ENCODE data around the gene TTC7B. TPM values are rescaled to one million over a fixed set of nuclear protein-coding genes. Genes with fewer than 3 reads are reported as not detected.

Gene TTC7B
- total RNA-seq, 1 donor from 2014 or later, result 40.4 TPM

- Mint-ChIP-seq H3K36me3 (peaks cover 3% of the 10 kb centered on the region), H3K4me1 (ENCODE audit: unreplicated experiment) (peaks cover 40% of the 10 kb centered on the region), H3K27me3 (no peaks in the 10 kb centered on the region), H3K27ac (peak overlapping the region; percentile 89), H3K4me3 (no peak overlapping the region), H3K9me3 (no peaks in the 10 kb centered on the region)
- TF ChIP-seq, protein P1, sequence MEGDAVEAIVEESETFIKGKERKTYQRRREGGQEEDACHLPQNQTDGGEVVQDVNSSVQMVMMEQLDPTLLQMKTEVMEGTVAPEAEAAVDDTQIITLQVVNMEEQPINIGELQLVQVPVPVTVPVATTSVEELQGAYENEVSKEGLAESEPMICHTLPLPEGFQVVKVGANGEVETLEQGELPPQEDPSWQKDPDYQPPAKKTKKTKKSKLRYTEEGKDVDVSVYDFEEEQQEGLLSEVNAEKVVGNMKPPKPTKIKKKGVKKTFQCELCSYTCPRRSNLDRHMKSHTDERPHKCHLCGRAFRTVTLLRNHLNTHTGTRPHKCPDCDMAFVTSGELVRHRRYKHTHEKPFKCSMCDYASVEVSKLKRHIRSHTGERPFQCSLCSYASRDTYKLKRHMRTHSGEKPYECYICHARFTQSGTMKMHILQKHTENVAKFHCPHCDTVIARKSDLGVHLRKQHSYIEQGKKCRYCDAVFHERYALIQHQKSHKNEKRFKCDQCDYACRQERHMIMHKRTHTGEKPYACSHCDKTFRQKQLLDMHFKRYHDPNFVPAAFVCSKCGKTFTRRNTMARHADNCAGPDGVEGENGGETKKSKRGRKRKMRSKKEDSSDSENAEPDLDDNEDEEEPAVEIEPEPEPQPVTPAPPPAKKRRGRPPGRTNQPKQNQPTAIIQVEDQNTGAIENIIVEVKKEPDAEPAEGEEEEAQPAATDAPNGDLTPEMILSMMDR (conservative IDR thresholded peaks at IDR 0.05), result no peak
- DNase-seq (ENCODE audit: extremely low spot score, unreplicated experiment), result no peak
Observed at GRCh38 chr14:90625445-90625844, 190.8 kb downstream of the TTC7B start.

GRCh38 chr14:90624732-90625400, 191.4 kb downstream of the TTC7B start:
- no peak for DNase-seq (ENCODE audit: extremely low spot score, unreplicated experiment)
- Mint-ChIP-seq H3K27ac (peak overlapping the region; percentile 89), H3K4me1 (ENCODE audit: unreplicated experiment) (peaks cover 40% of the 10 kb centered on the region), H3K36me3 (peaks cover 3% of the 10 kb centered on the region), H3K4me3 (peak overlapping the region; percentile 63), H3K9me3 (no peaks in the 10 kb centered on the region), H3K27me3 (no peaks in the 10 kb centered on the region)
- TF ChIP-seq, protein P1 (conservative IDR thresholded peaks at IDR 0.05), result no peak

DNA sequence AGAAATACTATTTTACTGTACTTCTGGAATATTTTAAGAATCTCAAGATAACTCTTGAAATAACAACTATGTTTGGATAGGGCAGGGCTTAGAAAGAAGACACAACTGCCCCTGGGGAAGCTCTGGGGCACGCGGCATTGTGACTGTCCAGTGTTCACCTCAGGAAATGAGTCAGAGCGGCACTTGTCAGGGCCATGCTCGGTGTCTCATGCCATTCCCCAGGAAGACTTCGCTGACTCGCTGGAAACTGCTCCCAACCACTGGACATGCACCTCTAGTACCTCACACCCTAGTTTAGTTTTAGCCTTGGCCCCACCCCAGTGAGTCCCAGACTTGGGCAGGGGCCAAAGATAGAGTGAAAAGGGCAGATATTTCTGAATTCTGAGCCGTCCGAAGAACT, 192.0 kb downstream of the TTC7B start:
- Mint-ChIP-seq H3K27ac (peak overlapping the region; percentile 89), H3K4me1 (ENCODE audit: unreplicated experiment) (peaks cover 37% of the 10 kb centered on the region), H3K4me3 (no peak overlapping the region), H3K9me3 (no peaks in the 10 kb centered on the region), H3K36me3 (peaks cover 5% of the 10 kb centered on the region), H3K27me3 (no peaks in the 10 kb centered on the region)
- TF ChIP-seq, protein P1 (conservative IDR thresholded peaks at IDR 0.05), result no peak
- no peak for DNase-seq (ENCODE audit: extremely low spot score, unreplicated experiment)

- Mint-ChIP-seq H3K9me3 (no peaks in the 10 kb centered on the region), H3K27me3 (no peaks in the 10 kb centered on the region), H3K4me3 (no peak overlapping the region), H3K36me3 (peaks cover 11% of the 10 kb centered on the region), H3K4me1 (ENCODE audit: unreplicated experiment) (peaks cover 32% of the 10 kb centered on the region), H3K27ac (no peak overlapping the region)
- DNase-seq (ENCODE audit: extremely low spot score, unreplicated experiment), result no peak
- TF ChIP-seq, protein P1 (conservative IDR thresholded peaks at IDR 0.05), result no peak
Observed at GRCh38 chr14:90621201-90621600, 195.0 kb downstream of the TTC7B start.

DNA sequence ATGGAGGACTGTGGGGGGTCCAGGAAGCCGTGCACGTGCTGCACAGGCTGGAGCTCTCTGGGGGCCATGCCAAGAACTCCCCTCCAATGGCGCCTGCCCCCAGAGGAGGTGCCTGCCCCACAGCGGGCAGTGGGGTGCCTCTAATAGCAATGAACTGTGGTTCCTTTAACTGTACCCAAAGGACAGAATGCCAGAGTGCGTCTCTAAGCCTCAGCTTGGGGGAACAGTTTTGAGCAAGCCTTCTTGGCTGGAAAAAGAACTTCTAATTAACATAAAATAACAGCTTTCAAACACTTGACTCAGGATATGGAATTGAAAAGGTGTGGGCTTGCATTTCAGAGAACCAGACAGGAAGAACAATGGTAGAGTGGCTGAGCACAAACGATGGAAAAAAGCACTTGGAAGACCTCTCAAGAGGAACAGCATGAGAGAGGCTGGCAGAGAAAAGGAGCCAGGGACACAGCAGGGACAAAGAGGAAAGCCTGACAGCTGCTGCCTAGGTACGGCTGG, 195.6 kb downstream of the TTC7B start:
- Mint-ChIP-seq H3K9me3 (no peaks in the 10 kb centered on the region), H3K4me3 (no peak overlapping the region), H3K4me1 (ENCODE audit: unreplicated experiment) (peaks cover 31% of the 10 kb centered on the region), H3K27me3 (no peaks in the 10 kb centered on the region), H3K36me3 (peaks cover 11% of the 10 kb centered on the region), H3K27ac (no peak overlapping the region)
- TF ChIP-seq, protein P1 (conservative IDR thresholded peaks at IDR 0.05), result no peak
- DNase-seq (ENCODE audit: extremely low spot score, unreplicated experiment), result no peak

Measured in type B pancreatic cell (in vitro differentiated cells).